Medulla oblongata (tissue), 1 donor: ENCODE results near the gene CDX1.
"Not testable (repeated sequence)": the region's sequence is repeated elsewhere in the genome, so short reads cannot be mapped to it uniquely, and the experiment has no call there.

ENCODE experiments used
- DNase-seq: peaks from one replicate; pipeline ENCODE4 v3.0.0-alpha.2; 2015; ENCODE audit errors: extremely low spot score

CDX1 gene

DNA sequence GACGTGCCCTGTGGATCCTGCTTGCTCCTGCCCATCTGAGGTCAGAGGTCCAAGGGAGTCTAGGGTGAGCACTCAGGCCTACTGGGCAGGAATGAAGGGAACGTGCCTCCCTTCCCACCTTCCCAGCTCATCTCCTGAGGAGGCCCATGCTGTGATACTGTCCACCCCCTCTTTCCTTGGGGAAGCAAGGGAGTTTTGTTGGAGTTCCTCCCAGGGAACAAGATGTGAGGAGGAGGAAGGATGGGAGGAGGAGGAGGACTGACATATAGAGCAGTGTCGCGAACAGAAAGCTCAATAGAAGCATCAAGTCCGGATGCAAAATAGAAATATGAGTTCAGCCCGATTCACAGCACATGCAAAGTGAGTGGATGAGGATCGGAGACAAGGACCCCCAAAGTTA, 64.3 kb downstream of the CDX1 start:
- DNase-seq: no peak

DNA sequence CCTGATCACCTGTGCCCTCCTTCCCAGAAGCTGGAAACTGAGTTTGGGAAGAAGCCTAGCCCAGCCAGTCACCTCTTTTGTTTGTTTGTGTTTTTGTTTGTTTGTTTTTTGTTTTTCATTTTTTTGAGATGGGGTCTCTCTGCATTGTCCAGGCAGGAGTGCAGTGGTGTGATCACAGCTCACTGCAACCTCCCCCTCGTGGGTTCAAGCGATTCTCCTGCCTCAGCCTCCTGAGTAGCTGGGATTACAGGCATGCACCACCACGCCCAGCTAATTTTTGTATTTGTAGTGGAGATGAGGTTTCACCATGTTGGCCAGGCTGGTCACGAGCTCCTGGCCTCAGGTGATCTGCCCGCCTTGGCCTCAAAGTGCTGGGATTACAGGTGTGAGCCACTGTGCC, 67.1 kb downstream of the CDX1 start:
- not testable (repeated sequence) for DNase-seq
